HG03025 (cell line): ENCODE data around the gene TRMT61B.

Experiments
- ATAC-seq: cut with Tn5 transposase; IDR thresholded peaks from one replicate; pipeline ENCODE4 v1.9.1; 2021; ENCODE audit warnings: mild to moderate bottlenecking, moderate library complexity; ENCODE audit not compliant: unreplicated experiment, low FRiP score

TRMT61B gene

DNA sequence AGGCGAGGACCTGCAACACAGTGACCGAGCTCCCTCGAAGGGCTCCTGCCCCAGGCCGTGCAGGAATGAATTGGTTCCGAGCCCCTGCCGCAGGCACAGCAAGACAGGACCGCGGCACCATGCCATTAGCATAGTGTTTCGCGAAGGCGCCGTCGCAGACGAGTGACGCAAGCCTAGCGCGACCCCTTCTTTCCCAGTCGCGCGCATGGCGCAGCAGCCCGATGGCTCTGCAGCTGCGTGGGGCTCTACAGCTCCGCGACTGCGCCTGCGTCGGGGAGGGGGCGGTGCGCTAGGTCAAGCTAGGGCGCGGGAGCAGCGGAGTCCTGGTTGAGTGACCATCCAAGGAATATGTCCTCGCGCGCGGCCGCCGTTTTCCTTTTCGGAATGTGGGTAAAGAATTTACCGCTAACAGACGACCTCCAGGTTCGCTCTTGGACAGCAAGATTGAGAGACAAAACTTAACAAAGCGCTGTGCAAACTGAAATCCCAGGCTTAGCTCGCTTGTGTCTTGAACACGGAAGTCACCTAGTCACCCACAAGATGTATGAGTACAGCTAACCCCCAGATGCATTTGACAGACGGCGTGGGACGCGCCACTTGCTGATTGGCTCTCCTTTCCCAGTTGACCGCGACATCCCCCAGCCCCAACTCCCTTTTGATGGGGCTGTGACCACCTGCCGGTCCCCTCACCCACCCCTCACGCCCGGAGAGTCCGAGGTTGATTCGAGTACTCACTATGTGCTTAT lies at the start of gene TRMT61B:
TSS of gene TRMT61B (minus strand) at position 164 of the 746 bp plus-strand sequence. CDS start at position 132, 32 bp downstream.
- peak; percentile 94 for ATAC-seq

DNA sequence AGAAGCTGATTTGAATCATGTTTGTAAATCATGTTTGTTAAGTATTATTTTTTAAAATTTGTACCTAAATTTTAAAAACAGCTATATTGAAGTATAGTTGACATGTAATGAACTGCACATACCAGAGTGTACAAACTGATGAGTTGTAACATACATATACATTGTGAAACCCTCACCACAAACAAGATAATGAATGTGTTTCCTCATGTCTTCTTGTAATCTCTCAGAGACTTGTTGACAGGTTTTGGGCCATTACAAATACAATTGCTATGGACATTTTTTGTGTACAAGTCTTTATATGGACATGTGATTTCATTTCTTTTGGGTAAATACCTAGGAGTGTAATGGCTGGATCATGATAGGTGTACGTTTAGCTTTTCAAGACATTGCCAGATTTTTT lies 45.8 kb upstream of the TRMT61B start:
- ATAC-seq, result no peak

DNA sequence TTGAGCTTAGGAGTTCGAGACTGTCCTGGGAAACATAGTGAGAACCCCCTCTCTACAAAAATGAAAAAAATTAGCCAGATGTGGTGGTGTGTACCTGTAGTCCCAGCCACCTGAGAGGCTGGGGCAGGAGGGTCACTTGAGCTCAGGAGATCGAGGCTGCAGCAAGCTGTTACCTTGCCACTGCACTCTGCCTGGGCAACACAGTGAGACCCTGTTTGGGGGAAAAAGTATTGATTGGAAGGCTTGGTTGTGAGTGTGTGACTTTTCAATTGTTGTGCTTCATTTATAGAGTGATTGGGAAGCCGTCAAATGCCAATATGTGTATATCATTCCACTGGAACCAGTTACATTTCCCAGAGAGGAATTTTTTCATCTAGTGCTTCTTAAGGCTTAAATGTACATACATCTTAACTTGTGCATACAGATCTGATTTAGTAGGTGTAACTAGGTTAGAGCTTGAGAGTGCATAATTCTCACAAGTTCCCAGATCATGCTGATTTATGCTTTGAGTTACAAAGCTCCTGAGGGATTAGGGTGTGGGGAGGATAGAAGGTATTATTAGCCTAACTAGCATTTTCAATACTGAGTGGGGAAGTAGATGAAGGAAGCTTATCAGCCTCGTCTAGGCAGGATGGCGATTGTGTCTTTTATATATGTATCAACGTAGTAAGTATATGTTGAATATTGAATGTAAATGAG lies 39.7 kb upstream of the TRMT61B start:
- ATAC-seq, result no peak

DNA sequence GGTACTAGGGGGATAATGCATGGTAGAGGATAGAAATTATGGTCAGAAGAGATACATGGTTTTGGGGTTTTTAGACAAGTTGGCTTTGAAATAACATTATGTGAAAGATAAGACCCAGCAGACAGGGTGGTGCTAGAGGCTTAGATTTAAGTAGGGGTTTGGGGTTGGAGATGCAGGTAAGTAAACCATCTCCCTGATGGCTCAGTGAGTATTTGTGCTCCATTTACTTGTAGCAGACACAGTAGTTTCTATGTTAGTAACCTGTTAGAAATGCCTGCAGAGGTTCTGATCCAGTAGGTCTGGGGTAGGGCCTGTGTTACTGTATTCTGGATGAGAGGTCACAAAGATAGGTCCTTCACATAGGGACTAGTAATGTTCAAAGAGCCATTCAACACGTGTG lies 38.1 kb upstream of the TRMT61B start:
- ATAC-seq, result no peak

DNA sequence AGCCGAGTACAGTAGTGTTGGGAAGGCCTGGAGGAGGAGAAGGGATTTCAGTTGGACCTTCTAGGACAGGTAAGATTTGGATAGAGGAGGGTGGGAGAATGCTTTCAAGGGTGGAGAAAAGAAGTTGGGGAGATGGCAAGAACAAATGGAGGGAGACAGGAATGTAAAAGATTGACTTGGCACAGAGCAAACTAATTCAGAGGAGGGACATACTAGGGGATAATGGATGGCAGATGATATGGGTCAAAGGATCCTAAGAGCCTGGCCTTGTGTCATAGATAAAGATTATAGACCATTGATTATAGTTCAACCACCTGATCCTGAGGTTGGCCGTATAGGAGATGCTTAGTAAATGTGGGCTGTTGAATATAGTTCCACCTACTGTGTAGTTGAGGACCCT lies 36.7 kb upstream of the TRMT61B start:
- no peak for ATAC-seq

DNA sequence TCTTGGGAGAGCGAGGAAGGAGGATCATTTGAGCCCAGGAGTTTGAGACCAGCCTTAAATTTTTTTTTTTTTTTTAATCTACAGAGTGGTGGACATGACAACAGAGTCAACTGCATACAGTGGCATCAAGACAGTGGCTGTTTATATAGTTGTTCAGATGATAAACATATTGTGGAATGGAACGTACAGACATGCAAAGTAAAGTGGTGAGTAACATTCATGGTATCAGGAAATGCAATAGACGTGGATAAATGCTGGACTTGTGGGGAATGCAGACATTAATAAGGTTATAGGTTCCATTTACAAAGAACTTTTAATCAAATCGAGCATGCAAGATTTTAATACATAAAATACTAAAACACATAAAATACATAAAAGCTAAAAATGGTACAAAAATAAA lies 36.3 kb upstream of the TRMT61B start:
- no peak for ATAC-seq

DNA sequence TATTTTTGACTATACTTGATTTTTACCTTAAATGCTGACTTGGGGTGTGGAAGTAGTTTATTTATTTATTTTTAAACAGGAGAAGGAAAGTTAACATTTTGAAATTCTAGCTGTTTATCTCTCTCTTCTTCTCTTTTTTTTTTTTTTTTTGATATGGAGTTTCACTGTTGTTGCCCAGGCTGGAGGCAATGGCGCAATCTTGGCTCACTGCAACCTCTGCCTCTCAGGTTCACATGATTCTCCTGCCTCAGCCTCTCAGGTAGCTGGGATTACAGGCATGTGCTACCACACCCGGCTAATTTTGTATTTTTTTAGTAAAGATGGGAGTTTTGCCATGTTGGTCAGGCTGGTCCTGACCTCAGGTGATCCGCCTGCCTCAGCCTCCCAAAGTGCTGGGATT lies 35.4 kb upstream of the TRMT61B start:
- no peak for ATAC-seq

DNA sequence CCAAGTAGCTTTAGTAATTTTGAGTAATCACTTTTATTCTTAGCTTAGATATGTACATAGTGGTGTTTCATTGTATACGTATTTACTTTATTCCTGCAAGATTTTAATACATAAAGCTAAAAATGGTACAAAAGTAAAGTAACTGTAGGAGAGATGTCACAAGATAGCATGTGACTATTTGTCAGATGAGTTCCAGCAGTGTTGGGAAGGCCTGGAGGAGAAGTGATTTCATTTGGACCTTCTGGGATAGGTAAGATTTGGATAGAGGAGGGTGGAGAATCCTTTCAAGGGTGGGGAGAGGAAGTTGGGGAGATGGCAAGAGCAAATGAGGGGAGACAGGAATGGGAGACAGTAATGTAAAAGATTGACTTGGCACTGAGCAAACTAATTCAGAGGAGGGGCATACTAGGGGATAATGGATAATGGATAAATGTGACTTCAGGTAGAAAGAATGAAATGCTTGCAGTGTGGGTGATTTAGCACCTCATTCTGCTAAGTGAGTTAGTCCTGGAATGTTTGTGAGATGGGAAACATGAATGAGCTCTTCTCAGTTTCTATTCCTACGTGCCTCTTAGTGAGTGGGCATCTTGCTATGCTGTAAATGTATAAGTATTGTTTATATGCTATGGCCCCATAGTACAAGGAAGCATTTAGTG lies 34.8 kb upstream of the TRMT61B start:
- no peak for ATAC-seq

DNA sequence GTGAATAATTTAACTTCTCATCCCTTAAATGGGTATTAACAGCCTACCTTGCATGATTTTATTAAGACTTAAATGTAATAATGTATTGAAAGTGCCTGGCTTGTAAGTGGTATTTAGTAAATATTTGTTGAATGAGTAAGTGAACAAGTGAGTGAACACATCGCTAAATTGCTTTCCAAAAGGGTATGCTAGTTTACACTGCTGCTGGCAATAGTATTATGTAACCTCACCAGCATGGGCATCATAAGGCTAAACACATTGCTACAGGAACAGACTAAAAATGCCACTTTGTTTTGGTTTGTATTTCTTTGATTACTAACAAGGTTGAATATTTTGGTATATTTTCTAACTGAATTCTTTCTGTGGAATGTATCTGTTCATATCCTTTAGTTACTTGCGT lies 34.2 kb upstream of the TRMT61B start:
- ATAC-seq, result no peak

DNA sequence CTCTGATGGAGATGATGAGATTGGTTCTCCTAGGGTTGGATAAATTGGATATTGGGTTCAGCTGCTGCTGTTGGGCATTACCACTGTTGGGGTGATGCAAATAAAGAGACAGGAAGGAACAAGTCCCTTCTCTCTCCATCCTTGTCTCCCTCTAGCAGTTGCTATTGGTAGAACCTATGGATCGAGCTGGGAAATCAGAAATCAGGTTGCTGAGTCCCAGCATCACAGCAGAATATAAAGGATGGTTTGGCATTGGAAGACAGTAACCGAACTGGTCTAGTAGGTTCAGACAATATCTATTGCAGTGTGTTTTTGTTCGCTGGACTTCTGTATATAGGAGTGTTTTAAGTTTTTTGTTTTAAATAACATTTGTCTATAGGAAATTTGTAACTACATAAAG lies 32.5 kb upstream of the TRMT61B start:
- ATAC-seq, result no peak

DNA sequence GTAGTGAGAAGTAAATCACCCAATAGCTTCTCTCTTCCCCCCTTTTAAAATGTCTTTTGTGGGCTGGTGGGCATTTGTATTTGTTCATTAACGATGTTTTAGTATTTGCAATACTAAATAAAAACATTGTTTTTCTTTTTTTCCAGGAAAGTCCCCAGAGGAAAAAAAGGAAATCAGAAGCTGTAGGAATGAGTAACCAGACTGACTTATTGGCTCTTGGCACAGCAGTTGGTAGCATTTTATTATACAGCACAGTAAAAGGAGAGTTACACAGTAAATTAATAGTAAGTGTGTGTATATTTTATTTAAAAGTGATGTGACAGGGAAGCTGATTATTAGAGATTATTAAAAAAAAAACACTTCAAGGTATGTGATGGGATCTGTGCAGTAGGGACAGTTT lies 31.7 kb upstream of the TRMT61B start:
- ATAC-seq, result no peak

DNA sequence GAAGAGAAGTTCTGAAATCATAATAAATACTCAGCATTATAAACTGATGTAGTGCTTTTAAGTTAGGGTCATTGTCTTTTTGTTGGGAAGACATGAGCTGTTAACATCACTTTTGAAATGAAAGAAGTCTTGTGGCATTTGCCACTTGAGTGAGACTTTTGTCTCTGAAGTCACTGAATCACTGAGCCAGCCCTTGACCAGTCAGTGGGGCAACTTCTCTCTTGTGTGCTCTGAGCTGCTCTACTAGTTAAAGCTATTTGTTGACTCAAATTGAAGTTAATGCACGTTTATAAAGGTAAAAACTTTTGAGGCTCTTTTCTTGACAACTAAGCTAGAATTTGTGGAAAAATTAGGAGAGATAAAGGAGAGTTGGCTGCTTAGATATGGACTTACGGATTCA lies 31.1 kb upstream of the TRMT61B start:
- no peak for ATAC-seq

DNA sequence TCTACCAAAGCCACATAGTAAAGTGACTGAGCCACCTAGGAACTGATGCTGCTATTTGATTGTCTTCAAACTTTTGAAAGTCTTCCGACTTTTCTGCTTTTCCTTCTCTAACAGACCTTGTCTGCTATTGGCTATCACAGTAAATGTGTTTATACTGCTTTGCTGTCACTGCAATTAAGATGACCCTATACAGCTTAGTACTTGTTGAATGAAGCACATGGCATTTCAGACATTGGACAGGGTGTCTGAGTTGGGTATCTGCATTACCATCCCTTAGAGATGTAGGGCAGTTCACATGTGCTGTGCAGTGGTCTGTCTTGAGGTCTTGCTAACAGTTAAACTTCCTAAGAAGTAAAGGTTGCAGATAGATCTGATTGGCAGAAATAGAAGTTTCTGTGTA lies 27.9 kb upstream of the TRMT61B start:
- no peak for ATAC-seq

DNA sequence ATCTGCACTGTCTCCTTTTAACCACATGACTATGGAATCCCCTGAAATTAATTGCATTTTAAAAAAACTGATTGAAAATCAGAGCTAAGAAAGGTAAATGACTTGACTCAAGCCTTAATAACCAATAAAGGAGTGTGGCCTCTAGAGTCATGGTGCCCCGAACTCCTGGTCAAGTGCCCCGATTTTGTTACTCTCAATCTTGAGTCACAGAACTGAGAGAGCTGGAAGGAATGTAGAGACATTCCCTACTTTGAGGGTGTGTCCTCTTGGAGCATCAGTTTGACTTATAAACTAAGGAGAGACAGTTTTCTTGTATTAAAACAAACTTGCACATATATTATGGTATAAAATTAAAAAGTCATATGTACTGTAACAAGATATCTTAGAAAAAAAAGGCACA lies 26.8 kb upstream of the TRMT61B start:
- no peak for ATAC-seq

DNA sequence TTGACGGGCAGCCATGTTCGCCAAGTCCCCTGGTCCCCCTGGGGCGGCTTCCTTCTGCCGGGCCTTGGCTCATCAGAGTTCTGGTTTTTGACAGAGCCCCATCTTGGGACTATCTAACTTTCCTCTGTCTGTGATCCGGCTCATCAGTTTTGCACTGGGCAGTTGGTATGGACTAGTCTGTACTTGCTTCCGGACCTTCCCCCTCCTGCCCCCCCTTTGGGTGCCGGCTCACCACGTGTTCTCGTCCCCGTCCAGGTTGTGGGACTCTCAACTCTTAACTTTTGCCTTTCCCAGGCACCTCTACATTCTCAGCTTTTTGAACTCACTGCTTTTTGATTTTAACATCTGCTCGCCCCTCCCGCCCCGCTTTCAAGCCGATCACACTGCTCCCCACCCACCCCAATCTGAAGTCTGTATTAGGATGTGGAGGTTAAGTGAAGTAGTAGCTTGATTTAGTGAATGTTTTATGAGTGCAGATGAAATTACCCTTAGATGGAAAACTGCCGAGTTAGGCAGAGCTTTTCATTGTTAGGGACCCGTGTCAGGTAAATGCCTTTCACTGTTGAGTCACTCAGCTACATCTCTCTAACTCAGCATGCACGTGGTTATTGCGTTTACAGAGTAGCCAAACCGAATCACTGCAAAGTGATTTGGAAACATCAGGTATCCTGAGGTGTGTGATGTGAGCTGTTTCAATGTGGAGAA lies 25.2 kb upstream of the TRMT61B start:
- ATAC-seq, result peak; percentile 9

DNA sequence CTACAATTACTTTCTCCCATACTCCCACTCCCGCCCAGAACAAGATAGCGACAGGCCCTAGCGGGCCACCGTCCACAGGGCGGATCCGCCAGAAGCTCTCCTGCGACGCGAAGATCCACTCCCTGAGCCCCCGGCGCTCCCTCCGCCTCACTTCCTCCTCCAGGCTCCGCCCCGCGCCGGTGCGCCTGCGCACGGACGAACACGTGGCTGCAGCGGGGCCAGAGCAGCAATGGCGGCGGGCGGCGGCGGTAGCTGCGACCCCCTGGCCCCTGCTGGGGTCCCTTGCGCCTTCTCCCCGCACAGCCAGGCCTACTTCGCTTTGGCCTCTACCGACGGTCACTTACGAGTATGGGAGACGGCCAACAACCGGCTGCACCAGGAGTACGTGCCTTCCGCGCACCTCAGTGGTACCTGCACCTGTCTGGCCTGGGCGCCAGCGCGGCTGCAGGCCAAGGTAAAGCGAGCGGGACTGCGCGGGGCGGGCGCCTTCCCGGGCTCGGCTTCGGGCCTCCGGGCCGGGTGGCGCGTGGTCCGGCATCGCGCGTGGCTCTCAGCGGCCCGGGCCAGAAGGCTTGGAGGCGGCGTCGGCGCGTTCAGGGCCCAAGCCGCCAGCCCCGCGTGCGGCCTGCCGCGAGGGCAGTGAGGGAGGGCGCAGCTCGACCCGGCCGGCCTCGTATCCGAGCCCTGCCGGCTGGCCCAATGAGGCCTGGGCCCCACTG lies 24.5 kb upstream of the TRMT61B start, which contains the start of gene WDR43:
TSS of gene WDR43 (plus strand) at position 198 of the 719 bp plus-strand sequence. CDS start at position 230, 32 bp downstream.
- ATAC-seq, result peak; percentile 89

DNA sequence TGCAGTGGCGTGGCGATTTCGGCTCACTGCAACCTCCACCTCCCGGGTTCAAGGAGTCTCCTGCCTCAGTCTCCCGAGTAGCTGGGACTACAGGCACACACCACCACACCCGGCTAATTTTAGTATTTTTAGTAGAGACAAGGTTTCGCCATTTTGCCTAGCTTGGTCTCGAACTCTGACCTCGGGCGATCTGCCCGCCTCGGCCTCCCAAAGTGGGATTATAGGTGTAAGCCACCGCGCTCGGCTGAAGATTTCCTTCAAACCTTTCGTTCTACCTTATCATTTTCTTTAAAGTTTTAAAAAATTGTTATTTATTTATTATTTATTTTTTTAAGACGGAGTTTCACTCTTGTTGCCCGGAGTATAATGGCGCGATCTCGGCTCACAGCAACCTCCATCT lies 23.4 kb upstream of the TRMT61B start:
- ATAC-seq, result no peak

DNA sequence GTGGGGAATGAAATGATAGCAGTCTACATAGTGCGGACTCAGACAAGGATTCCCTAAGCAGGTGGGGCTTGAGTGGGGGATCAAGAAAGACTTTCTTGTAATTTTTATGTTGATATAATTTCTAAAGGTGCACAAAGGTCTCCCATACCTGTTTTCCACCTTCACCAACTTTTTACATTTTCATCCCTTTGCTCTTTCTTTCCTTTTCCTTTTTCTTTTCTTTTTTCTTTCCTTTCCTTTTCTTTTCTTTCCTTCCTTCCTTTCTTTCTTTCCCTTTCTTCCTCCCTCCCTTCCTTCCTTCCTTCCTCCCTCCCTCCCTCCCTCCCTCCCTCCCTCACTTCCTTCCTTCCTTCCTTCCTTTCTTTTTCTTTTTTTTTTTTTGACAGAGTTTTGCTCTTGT lies 10.1 kb upstream of the TRMT61B start:
- no peak for ATAC-seq

DNA sequence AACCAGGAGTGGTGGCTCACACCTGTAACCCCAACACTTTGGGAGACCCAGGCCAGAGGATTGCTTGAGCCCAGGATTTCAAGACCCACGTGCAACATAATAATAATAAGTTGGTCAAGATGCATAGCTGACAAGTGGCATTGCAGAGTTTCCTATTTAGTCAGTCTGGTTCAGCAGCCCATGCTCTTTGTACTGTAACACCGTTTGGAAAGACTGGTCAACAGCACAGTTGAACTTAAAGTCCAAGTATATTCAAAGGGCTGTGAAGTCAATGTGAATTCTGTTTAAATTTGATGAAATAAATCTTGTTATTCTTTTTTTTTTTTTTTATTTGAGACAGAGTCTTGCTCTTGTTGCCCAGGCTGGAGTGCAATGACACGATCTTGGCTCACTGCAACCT lies 1.5 kb upstream of the TRMT61B start:
- no peak for ATAC-seq

DNA sequence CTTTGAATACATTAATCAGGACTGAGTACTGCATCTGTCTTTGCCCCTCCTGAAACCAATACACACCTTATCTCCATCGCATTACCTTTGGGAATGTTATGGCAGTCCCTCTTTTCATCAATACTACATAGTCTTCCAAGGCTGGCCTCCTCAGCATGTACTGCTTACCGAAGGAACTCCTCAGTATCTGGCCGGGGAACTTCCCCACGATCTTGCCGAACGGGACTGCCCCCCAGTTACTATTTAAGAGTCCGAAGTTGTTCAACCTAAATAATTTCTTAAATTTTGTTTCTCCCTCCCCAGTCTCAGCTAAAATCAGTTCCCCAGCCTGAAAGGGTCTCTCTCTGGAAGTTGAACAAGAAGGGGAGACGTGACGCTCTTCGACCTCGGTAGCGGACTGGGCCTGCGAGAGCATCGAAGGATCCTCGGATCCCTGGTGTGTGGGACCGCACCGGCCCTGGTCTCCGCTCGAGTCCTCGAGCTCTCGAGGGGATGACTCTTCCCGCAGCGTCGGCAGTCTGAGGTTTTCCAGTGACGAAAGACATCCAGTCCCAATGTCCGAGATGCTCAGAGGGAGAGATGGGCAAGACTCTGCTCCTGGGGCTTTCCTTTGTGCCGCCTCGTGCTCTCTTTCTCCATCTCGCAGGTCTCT lies 489 bp downstream of the TRMT61B start:
- ATAC-seq, result peak; percentile 13
